Right lung (tissue), 5 donors: ENCODE results near the gene EFCC1. TPM values are rescaled to one million over a fixed set of nuclear protein-coding genes. Genes with fewer than 3 reads are reported as not detected.

ENCODE experiments used
- DNase-seq, 2 donors: peaks; one replicate each; pipeline ENCODE4 v3.0.0-alpha.2; 2013
- polyA plus RNA-seq, 5 donors: library from polyadenylated mRNA; unstranded; fragments of 120-200 nt; gene quantifications; one replicate each; pipeline versions ENCODE4 v1.2.1 to v1.2.3, GENCODE V29; 2013; ENCODE audit warnings: inconsistent platforms in 1 of 5, low replicate concordance in 1 of 5; ENCODE audit not compliant: insufficient read length in 5 of 5, insufficient read depth in 1 of 5

Gene EFCC1
- polyA plus RNA-seq, 5 donors = 9.0 to 18.0 (median 12.4) TPM

DNA sequence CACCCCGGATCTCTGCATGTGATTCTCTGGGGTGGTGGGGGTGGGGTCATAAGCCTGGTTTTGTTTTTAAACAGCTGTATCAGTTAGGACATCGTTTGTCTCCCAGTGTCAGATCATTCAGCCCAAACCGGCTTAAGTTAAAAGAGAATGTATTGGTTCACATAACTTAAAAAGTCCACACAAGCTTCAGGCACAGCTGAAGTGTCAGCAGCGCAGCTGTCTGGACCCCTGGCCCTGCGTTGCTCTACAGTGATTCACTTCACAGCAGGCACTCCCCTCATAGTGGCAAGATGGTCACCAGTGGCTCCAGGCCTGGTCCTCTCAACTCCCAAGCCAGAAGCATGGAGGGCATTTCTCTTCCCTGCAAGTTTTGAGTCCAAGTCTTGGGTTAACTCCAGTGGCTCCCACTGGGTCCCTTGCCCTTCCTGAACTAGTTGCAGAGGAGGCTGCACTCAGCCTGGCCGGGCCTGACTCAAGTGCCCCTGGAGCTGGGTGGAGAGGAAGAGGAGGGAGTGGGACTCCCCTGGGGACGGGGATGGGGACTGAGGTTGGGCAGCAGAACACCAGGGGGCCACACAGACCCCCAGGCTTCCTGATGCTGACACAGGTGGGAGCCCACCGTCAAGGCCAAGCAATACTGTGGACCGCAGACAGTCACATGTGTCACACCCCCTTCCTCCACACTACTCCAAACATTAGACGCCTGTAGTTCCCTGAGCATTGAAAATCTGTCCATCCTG, 30.5 kb downstream of the EFCC1 start:
- DNase-seq = no peak

DNA sequence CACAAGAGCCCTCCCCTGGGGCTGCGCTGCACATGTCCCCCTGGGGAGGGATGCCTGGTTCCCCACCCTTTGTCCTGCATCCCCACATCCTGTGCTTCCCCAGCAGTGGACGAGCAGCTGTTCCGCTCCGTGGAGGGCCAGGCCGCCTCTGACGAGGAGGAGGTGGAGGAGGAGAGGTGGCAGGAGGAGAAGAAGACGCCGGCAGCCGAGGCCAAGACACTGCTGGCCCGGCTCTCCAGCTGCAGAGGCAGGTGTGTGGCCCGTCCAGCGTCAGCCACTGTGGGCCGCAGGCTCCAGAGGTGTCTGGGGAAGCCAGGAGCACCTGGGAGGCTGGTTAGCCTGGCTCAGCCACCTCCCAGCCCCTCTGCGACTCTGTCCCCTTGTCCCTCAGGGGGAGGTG, 31.6 kb downstream of the EFCC1 start:
- DNase-seq = no peak

DNA sequence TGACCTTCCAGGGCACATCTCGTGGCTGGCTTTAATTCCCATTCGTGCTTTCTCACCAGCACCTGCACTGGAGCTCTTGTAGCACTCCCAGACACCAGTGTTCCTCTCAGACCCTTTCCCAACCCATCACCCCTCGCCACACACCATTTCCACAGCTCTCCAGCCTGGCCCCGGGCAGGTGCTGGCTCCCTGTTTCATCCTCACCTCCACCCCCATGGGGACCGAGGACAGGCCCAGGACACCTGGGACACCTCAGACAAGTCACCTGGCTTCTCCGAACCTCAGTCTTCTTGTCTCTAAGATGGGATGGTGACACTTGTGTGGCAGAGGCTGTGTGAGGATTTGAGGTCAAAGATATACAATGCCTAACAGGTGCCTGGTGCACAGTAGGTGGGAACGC, 32.0 kb downstream of the EFCC1 start:
- no peak for DNase-seq

DNA sequence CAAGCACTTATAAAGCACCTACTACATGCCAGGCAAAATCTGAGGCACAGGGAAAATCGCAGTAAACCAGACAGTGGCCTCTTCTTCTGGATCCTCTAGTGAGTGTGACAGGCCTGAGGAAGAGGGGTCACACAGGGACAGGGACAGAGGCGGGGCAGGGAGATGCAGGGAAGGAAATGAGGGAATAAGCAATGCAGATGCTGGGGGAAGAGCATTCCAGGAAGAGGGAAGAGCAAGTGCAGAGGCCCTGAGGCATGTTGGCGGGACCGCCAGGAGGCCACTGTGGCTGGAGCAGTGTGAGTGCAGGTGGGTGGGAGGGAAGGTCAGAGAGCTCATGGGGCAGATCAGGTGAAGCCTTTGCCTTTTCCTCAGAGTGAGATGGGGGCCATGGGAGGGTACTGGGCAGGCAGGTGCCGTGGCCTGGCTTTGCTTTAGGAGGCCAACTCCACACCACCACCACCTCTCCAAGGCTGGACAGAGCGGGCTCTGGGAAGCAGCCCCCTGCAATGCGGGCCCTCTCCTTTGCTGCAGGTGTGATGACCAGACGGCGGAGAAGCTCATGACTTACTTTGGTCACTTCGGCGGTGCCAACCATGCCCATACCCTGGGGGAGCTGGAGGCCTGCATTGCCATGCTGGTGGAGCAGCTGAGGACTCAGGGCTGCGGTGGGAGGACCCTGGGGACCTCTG, 32.7 kb downstream of the EFCC1 start:
- DNase-seq = no peak

GRCh38 chr3:129034642-129035041, 33.5 kb downstream of the EFCC1 start:
- no peak for DNase-seq

- DNase-seq = no peak
Measured at GRCh38 chr3:129035360-129036221, 34.5 kb downstream of the EFCC1 start.

GRCh38 chr3:129036222-129037092, 35.4 kb downstream of the EFCC1 start:
- no peak for DNase-seq

GRCh38 chr3:129037093-129037419, 36.0 kb downstream of the EFCC1 start:
- no peak for DNase-seq

GRCh38 chr3:129038121-129038855, 37.2 kb downstream of the EFCC1 start:
- DNase-seq = no peak

DNA sequence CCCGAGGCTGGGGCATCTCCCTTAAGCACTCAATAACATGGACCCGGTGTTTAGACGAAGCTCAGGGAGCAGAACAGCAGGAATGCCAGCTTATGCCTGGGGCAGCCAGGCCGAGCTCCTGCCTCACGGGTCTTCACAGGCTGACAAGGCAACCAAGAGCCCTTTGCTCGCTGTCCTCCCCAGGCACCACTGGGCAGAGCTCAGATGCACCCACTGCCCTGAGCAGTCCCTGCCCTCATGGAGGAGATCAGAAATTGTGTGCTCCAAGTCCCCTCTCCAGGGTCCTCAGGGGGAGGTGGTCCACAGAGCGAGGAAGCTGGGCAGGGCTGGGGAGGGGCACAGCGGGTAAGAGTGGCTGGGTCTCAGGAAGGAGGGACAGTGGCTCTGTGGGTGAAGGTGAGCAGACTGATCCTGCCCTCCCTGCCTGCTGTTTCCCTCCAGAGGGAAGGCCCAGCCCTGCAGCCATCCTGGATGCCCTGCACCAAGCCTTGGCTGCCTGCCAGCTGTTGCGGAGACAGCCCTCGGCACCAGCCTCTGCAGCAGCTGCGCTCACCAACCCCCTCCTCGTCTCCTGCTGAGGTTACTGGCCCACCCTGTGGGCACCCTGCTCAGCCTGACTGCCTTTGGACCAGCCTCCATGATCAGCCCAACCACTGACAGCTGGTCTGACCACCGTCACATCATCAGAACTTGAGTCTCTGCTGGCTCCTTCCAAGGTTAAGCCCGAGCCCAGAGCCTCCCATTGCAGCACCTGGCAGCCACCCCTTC, 38.4 kb downstream of the EFCC1 start:
- no peak for DNase-seq

DNA sequence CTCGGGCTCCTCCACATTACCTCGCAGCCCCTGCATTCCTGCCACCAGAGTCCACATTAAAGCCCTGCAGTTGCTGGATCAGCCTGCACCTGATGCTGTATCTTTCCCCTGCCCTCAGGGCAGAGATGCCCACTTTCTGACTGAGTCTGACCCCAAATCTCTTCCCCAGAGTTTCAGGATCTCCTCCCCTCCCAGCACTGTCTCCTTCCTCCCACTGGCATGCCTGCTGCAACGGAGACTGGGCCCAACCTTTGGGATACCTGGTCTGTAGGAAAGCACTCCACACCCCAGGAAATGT, 38.9 kb downstream of the EFCC1 start:
- no peak for DNase-seq

- DNase-seq = no peak
Measured at GRCh38 chr3:129040579-129041300, 39.6 kb downstream of the EFCC1 start.

- no peak for DNase-seq
Measured at GRCh38 chr3:129045675-129046036, 44.6 kb downstream of the EFCC1 start.

DNA sequence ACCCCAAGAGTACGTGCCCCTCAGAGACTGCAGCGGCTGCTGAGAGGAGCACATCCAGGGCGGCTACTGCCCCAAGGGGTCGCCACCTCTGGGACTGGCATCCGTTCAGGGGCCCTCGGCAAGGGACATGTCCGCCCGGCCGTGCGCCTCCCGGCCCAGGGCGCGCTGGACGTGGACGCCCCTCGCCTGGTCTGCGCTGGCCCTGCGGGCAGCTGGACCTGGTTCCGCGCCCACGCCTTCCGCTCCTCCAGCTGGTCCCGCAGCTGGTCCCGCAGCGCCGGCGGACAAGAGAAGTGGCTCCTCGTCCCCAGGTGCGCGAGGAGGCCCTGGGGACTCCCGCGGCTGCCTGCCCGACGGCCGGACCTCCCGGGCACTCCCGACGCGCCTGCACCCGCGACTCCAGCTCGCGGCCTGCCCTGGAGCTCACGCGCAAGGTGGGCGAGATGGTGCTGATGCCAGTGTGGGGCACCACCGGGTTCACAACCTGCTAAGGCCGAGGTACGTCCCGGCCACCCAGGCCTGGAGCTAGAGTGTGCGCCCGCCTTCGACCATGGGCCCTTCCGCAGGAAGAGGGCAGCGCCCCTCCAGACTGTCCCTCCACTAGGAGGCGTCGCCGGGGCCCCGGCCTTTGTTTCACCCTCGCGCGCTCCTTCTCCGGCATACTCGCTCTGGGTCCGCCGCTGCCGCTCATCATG, 45.1 kb downstream of the EFCC1 start:
- no peak for DNase-seq

DNA sequence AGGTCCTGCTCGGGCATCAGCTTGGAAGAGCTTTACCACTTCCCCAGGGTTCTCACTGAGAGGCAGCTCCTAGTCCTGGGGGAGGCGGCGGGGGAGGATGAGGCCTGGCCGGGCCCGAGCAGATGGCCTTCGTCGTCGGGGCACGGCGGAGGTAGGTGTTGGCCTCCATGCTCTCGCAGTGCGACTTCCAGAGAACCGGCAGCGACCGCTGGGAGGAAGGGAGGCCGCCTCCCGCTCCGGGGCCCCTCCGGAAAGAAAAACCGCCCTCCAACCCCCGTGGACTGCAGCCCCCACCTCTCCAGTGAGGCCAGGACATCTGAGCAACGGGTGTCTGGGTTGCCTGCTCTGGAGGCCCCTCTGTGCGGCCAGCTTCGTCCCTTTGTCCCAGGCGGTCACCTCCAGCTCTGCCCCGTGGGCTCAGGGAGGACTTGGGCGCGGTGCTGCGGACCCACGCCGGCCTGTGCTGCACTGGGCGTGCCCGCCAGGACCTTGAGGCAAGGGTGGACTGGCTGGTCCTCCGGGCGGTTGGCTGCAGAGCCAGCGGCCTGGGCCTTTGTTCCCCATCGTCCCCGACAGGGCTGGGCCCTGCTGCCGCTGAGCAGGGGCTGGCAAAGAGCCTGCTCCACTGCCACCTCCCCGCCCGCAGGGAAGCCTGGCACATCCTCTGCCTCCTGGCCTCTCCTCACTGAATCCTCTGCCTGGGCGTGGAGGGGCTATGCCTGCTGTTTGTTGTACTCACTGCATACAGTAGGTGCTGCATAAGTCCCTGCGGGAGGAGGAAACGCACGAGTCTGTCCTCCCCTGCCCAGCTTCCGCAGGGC, 45.8 kb downstream of the EFCC1 start:
- no peak for DNase-seq

GRCh38 chr3:129047553-129047839, 46.4 kb downstream of the EFCC1 start:
- no peak for DNase-seq

DNA sequence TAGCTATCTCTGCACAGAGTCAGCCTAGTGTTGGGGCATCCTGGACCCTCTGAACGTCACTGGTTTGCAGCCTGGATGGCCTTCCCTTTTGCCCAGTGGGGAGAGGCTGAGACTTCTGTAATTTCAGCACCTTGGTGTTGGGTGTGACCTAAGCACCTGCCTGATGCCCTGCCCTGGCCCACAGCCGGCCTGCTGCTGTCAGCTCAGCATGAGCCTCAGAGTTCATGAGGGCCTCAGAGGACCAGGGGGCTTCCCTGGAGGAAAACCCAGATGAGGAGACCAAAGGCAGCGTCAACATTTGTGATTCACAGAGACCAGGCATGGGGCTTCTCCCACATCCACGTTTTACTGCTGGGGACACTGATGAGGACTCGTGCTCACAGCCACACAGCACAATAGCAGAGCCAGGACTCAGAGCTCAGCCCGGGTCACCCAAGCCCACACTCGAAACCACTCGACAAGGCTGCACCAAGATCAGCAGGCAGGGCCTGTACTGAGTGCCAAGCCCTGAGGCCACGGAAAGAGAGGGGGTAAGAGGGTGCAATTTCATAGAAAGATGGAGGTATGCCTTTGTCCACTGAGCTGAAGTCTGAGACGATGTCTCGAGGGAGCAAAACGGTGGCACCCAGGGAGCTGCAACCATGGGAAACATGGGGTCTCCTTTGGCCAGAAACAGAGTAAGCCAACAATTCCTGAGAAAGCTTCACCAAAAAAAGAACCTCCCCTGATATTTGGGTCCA, 49.6 kb downstream of the EFCC1 start:
- DNase-seq = no peak

GRCh38 chr3:129051871-129052340, 50.8 kb downstream of the EFCC1 start:
- no peak for DNase-seq
